HG03457 (cell line): Measurements from ENCODE around the gene TAS2R41.
"Not testable (repeated sequence)": the region's sequence is repeated elsewhere in the genome, so short reads cannot be mapped to it uniquely, and the experiment has no call there.

Experiments
- ATAC-seq: cut with Tn5 transposase; IDR thresholded peaks from one replicate; pipeline ENCODE4 v1.9.1; 2021; ENCODE audit warnings: moderate number of reproducible peaks; ENCODE audit not compliant: unreplicated experiment

The TAS2R41 gene

DNA sequence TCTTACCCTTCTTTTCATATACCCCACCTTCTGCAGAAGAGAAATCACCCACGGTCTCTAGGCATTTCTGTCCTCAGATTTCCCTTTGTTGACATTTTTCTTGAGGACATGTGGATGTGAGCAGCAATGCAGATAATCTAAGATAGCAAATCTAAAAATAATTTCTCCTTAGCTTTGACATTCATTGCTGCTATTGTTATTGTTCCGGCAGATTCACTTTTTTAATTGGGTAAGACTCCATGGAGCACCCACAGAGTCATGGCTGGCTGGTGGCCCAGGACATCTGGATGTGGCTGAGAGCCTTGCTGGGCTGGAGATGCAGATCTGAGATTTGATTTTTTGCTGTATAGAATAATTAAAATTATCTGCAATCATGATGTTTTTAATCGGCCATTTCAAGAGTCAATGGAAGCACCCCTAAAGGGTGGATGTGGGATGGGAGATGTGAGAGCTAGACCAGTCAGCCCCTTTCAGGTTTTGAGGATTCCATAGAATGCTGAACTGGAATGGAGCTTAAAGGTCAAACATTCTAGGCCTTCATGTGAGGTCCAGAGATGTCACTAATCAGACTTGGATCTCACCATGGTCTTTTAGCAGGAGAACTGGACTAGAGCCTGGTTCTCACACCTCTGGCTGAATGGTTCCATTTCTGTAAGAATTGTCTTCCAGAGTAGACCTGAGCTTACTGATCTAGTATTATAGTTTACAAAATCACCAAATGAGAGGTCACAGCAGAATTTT is 37.5 kb downstream of the TAS2R41 start:
- ATAC-seq = no peak

DNA sequence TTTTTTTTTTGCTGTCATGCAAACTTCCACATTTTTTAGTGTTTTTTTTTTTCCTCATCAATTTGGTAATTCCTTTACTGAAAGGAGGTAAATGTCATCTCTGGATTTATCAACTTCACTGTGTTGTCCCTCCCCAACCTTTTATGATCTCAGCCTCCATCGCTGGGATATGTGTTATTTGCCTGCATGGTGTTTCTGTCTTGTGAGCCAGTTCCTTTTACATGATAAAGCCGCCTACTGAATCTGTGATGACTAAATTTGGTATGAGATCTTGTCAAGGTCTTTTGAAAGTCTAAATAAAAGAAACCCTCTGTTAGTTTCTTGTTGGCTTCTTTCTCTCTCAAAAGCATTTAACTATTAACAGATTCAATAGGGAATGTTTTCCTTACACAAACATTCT is 39.3 kb downstream of the TAS2R41 start:
- no peak for ATAC-seq

DNA sequence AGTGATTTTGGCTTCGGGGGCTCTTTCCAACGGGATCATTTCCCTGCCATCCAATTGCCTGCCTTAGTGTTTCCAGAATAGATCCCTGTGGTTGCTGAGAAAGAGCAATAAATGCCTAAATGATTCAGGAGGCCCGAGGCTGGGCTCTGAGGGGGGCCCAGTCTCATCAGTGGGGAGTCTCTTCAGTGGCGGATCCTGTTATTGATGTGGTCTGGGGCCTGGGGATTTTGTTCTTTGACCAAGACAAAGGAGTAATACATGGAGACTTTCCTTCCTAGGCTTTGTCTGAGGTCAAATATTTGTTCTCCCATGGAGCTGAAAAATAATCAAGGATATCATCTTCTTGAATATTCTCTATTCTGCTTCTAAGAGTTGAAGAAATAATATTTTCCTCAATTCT is 40.8 kb downstream of the TAS2R41 start:
- no peak for ATAC-seq

DNA sequence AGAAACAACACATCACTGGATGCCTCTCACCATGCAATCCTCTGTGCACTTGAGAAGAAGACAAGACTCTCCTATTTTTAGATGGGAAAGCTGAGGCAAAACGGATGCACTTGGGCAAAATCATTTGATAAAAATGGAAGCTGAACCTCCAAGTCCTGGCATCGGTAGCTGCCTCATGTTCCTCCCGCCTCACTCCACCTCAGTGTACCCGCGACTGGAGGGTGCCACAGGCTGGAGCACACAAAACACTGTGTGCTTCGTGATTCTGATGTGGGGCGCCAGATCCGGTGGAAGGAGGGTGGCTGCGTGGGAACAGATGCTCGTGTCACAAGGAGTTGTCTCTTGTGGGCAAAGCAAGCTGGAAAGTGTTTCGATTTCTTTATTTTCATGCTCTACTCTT is 41.3 kb downstream of the TAS2R41 start:
- no peak for ATAC-seq

- ATAC-seq = no peak
These were observed 41.9 kb downstream of the TAS2R41 start for GRCh38 chr7:143519411-143520131.

GRCh38 chr7:143522309-143522916 is 44.7 kb downstream of the TAS2R41 start:
- ATAC-seq = not testable (repeated sequence)
